Vagina (tissue), 2 donors: Measurements from ENCODE around the gene HELB.

Experiments
- CTCF ChIP-seq, 3 experiments: fragments of 450-650 bp in 2 of 3; fragments of 200-600 bp in 1 of 3; sonication (generic) in 1 of 3; IDR thresholded peaks; one replicate each; pipeline ENCODE4 v1.5.1; 2017 to 2019; ENCODE audit warnings: antibody characterized with exemption in 3 of 3, mild to moderate bottlenecking in 2 of 3, moderate library complexity in 2 of 3
- POLR2A ChIP-seq, 2 donors: fragments of 450-650 bp; IDR thresholded peaks; one replicate each; pipeline ENCODE4 v1.6.1; 2017; ENCODE audit warnings: antibody characterized with exemption in 2 of 2, mild to moderate bottlenecking in 2 of 2, moderate library complexity in 2 of 2
- POLR2AphosphoS5 ChIP-seq, 2 donors: sonication (generic); formaldehyde crosslinking; IDR thresholded peaks; one replicate each; pipeline ENCODE4 v1.9.0; 2017; ENCODE audit warnings: antibody characterized with exemption in 2 of 2, mild to moderate bottlenecking in 2 of 2, low read depth in 1 of 2; ENCODE audit not compliant: insufficient read depth in 1 of 2

DNA sequence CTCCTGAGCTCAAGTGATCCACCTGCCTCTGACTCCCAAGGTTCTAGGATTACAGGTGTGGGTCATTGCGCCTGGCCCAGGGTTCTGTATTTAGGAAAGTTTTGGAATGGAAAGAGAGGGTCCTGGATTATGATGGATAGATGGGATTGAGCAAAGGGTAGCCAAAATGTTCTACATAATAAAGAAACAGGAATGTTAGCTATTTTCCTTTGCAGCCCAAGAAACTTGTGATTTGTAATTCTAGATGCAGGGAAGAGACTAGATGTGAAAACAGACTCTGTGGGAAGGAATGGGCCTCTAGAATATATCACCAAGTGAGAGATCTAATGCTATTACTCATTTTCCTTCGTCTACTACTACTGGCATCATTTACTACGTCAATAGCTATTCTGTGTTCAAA, 29.6 kb upstream of the HELB start:
- no peak for TF ChIP-seq CTCF (IDR thresholded peaks at IDR 0.05)
- no peak for TF ChIP-seq POLR2A (IDR thresholded peaks at IDR 0.05)
- TF ChIP-seq POLR2AphosphoS5 (IDR thresholded peaks at IDR 0.05; ENCODE audit: insufficient read depth in 1 of 2, low read depth in 1 of 2): no peak
